ENCODE measurements around the gene TSHZ2. TPM values are rescaled to one million over a fixed set of nuclear protein-coding genes. Genes with fewer than 3 reads are reported as not detected.
"Not testable (repeated sequence)": the region's sequence is repeated elsewhere in the genome, so short reads cannot be mapped to it uniquely, and the experiment has no call there.

TSHZ2 gene
- total and polyA plus RNA-seq, 5 donors from 2014 or later, result 1.00 to 41.7 (median 2.1) TPM

- peak overlapping the region in 1 of 3 donors; percentile 40 for H3K27ac Mint-ChIP-seq
These were observed 482.6 kb downstream of the TSHZ2 start for GRCh38 chr20:53454675-53455276.

GRCh38 chr20:53463101-53463972 is 491.2 kb downstream of the TSHZ2 start:
- peaks cover 17% of the 10 kb centered on the region for H3K27me3 Mint-ChIP-seq
- no peaks in the 10 kb centered on the region for H3K36me3 Mint-ChIP-seq
- no peak for ATAC-seq (ENCODE audit: low read depth in 2 of 2)
- Histone ChIP-seq H3K4me1 (ENCODE audit: control insufficient read depth, insufficient read depth, low read length, poor library complexity, severe bottlenecking) (no peaks in the 10 kb centered on the region), H3K36me3 (ENCODE audit: control insufficient read depth, insufficient read depth, low read length) (no peaks in the 10 kb centered on the region), H3K27ac (ENCODE audit: insufficient read depth, low read length, poor library complexity, severe bottlenecking) (no peak overlapping the region), H3K4me3 (ENCODE audit: low read depth, low read length) (no peak overlapping the region), H3K27me3 (ENCODE audit: control insufficient read depth, insufficient read depth, low read length) (no peaks in the 10 kb centered on the region), H3K9me3 (ENCODE audit: control insufficient read depth in 2 of 2, low read length in 2 of 2) (no peaks in the 10 kb centered on the region)
- H3K27ac Mint-ChIP-seq, result no peak overlapping the region
- no peak for DNase-seq
- no peak overlapping the region for H3K4me3 Mint-ChIP-seq
- H3K9me3 Mint-ChIP-seq, result peaks cover 0 to 4% (median 0%) of the 10 kb centered on the region in 7 donors
- H3K4me1 Mint-ChIP-seq, result no peaks in the 10 kb centered on the region

More at GRCh38 chr20:53454675-53455276, 482.6 kb downstream of the TSHZ2 start:
- peaks cover 0 to 36% (median 17%) of the 10 kb centered on the region in 7 donors for H3K9me3 Mint-ChIP-seq
- no peak overlapping the region for H3K4me3 ChIP-seq (ENCODE audit: low read depth, low read length)
- H3K4me1 ChIP-seq (ENCODE audit: control insufficient read depth, insufficient read depth, low read length, poor library complexity, severe bottlenecking), result no peaks in the 10 kb centered on the region
- ATAC-seq (ENCODE audit: low read depth in 2 of 2), result no peak
- H3K36me3 ChIP-seq (ENCODE audit: control insufficient read depth, insufficient read depth, low read length), result no peaks in the 10 kb centered on the region
- no peak overlapping the region for H3K27ac ChIP-seq (ENCODE audit: insufficient read depth, low read length, poor library complexity, severe bottlenecking)
- no peak overlapping the region for H3K4me3 Mint-ChIP-seq
- DNase-seq, result no peak
- no peaks in the 10 kb centered on the region for H3K4me1 Mint-ChIP-seq
- H3K9me3 ChIP-seq (ENCODE audit: control insufficient read depth in 2 of 2, low read length in 2 of 2), result peaks cover 9% of the 10 kb centered on the region in 2 experiments
- H3K36me3 Mint-ChIP-seq, result no peaks in the 10 kb centered on the region
- no peaks in the 10 kb centered on the region for H3K27me3 Mint-ChIP-seq
- no peaks in the 10 kb centered on the region for H3K27me3 ChIP-seq (ENCODE audit: control insufficient read depth, insufficient read depth, low read length)

GRCh38 chr20:53466279-53466678 is 494.1 kb downstream of the TSHZ2 start:
- Mint-ChIP-seq H3K36me3 (no peaks in the 10 kb centered on the region), H3K4me3 (no peak overlapping the region), H3K4me1 (no peaks in the 10 kb centered on the region), H3K27ac (no peak overlapping the region), H3K9me3 (peaks cover 0 to 2% (median 0%) of the 10 kb centered on the region in 7 donors), H3K27me3 (peaks cover 19% of the 10 kb centered on the region)
- H3K4me1 ChIP-seq (ENCODE audit: control insufficient read depth, insufficient read depth, low read length, poor library complexity, severe bottlenecking), result no peaks in the 10 kb centered on the region
- no peak overlapping the region for H3K4me3 ChIP-seq (ENCODE audit: low read depth, low read length)
- no peaks in the 10 kb centered on the region for H3K9me3 ChIP-seq (ENCODE audit: control insufficient read depth in 2 of 2, low read length in 2 of 2)
- no peak for DNase-seq
- H3K27me3 ChIP-seq (ENCODE audit: control insufficient read depth, insufficient read depth, low read length), result no peaks in the 10 kb centered on the region
- H3K27ac ChIP-seq (ENCODE audit: insufficient read depth, low read length, poor library complexity, severe bottlenecking), result no peak overlapping the region
- no peak for ATAC-seq (ENCODE audit: low read depth in 2 of 2)
- no peaks in the 10 kb centered on the region for H3K36me3 ChIP-seq (ENCODE audit: control insufficient read depth, insufficient read depth, low read length)

GRCh38 chr20:53468587-53468986 is 496.4 kb downstream of the TSHZ2 start:
- Mint-ChIP-seq H3K36me3 (peaks cover 4% of the 10 kb centered on the region), H3K9me3 (peaks cover 0 to 7% (median 0%) of the 10 kb centered on the region in 7 donors), H3K27ac (no peak overlapping the region), H3K4me3 (no peak overlapping the region), H3K27me3 (peaks cover 16% of the 10 kb centered on the region), H3K4me1 (no peaks in the 10 kb centered on the region)
- H3K36me3 ChIP-seq (ENCODE audit: control insufficient read depth, insufficient read depth, low read length), result no peaks in the 10 kb centered on the region
- no peaks in the 10 kb centered on the region for H3K4me1 ChIP-seq (ENCODE audit: control insufficient read depth, insufficient read depth, low read length, poor library complexity, severe bottlenecking)
- H3K27ac ChIP-seq (ENCODE audit: insufficient read depth, low read length, poor library complexity, severe bottlenecking), result no peak overlapping the region
- no peak for DNase-seq
- H3K27me3 ChIP-seq (ENCODE audit: control insufficient read depth, insufficient read depth, low read length), result no peaks in the 10 kb centered on the region
- no peak for ATAC-seq (ENCODE audit: low read depth in 2 of 2)
- no peak overlapping the region for H3K4me3 ChIP-seq (ENCODE audit: low read depth, low read length)
- no peaks in the 10 kb centered on the region for H3K9me3 ChIP-seq (ENCODE audit: control insufficient read depth in 2 of 2, low read length in 2 of 2)

- H3K4me3 Mint-ChIP-seq; H3K27ac Mint-ChIP-seq; H3K4me1 ChIP-seq (ENCODE audit: control insufficient read depth, insufficient read depth, low read length, poor library complexity, severe bottlenecking); H3K4me1 Mint-ChIP-seq; H3K36me3 ChIP-seq (ENCODE audit: control insufficient read depth, insufficient read depth, low read length); DNase-seq; H3K27me3 ChIP-seq (ENCODE audit: control insufficient read depth, insufficient read depth, low read length); H3K4me3 ChIP-seq (ENCODE audit: low read depth, low read length); ATAC-seq (ENCODE audit: low read depth in 2 of 2); H3K36me3 Mint-ChIP-seq; H3K9me3 ChIP-seq (ENCODE audit: control insufficient read depth in 2 of 2, low read length in 2 of 2); H3K27me3 Mint-ChIP-seq; H3K27ac ChIP-seq (ENCODE audit: insufficient read depth, low read length, poor library complexity, severe bottlenecking); H3K9me3 Mint-ChIP-seq: not testable (repeated sequence)
These were observed 500.7 kb downstream of the TSHZ2 start for GRCh38 chr20:53472859-53473258.

GRCh38 chr20:53480913-53481312 is 508.8 kb downstream of the TSHZ2 start:
- H3K9me3 Mint-ChIP-seq, result no peaks in the 10 kb centered on the region
- no peaks in the 10 kb centered on the region for H3K36me3 ChIP-seq (ENCODE audit: control insufficient read depth, insufficient read depth, low read length)
- ATAC-seq (ENCODE audit: low read depth in 2 of 2) (no peak), DNase-seq (no peak)
- no peaks in the 10 kb centered on the region for H3K27me3 Mint-ChIP-seq
- H3K27ac ChIP-seq (ENCODE audit: insufficient read depth, low read length, poor library complexity, severe bottlenecking), result no peak overlapping the region
- H3K36me3 Mint-ChIP-seq, result no peaks in the 10 kb centered on the region
- no peaks in the 10 kb centered on the region for H3K4me1 ChIP-seq (ENCODE audit: control insufficient read depth, insufficient read depth, low read length, poor library complexity, severe bottlenecking)
- H3K4me1 Mint-ChIP-seq, result peaks cover 0 to 4% (median 0%) of the 10 kb centered on the region in 4 donors
- no peaks in the 10 kb centered on the region for H3K9me3 ChIP-seq (ENCODE audit: control insufficient read depth in 2 of 2, low read length in 2 of 2)
- no peaks in the 10 kb centered on the region for H3K27me3 ChIP-seq (ENCODE audit: control insufficient read depth, insufficient read depth, low read length)
- no peak overlapping the region for H3K27ac Mint-ChIP-seq
- H3K4me3 Mint-ChIP-seq, result no peak overlapping the region
- H3K4me3 ChIP-seq (ENCODE audit: low read depth, low read length), result no peak overlapping the region

GRCh38 chr20:53487461-53488200 is 515.5 kb downstream of the TSHZ2 start:
- no peaks in the 10 kb centered on the region for H3K36me3 Mint-ChIP-seq
- H3K4me1 Mint-ChIP-seq, result peaks cover 0 to 4% (median 0%) of the 10 kb centered on the region in 4 donors
- no peak overlapping the region for H3K4me3 Mint-ChIP-seq
- no peaks in the 10 kb centered on the region for H3K9me3 Mint-ChIP-seq
- no peaks in the 10 kb centered on the region for H3K36me3 ChIP-seq (ENCODE audit: control insufficient read depth, insufficient read depth, low read length)
- no peaks in the 10 kb centered on the region for H3K27me3 Mint-ChIP-seq
- no peak overlapping the region for H3K27ac Mint-ChIP-seq
- no peak overlapping the region for H3K4me3 ChIP-seq (ENCODE audit: low read depth, low read length)
- H3K27ac ChIP-seq (ENCODE audit: insufficient read depth, low read length, poor library complexity, severe bottlenecking), result no peak overlapping the region
- H3K4me1 ChIP-seq (ENCODE audit: control insufficient read depth, insufficient read depth, low read length, poor library complexity, severe bottlenecking), result no peaks in the 10 kb centered on the region
- no peaks in the 10 kb centered on the region for H3K27me3 ChIP-seq (ENCODE audit: control insufficient read depth, insufficient read depth, low read length)
- H3K9me3 ChIP-seq (ENCODE audit: control insufficient read depth in 2 of 2, low read length in 2 of 2), result no peaks in the 10 kb centered on the region
- ATAC-seq (ENCODE audit: low read depth in 2 of 2) (no peak), DNase-seq (no peak)
